Ovary (tissue), 3 donors: Measurements from ENCODE around the gene TAGLN2.

Experiments
- EP300 ChIP-seq: sonication (generic); formaldehyde crosslinking; IDR thresholded peaks from one replicate; pipeline ENCODE4 v1.6.1; 2017; ENCODE audit warnings: antibody characterized with exemption
- TF ChIP-seq, protein P1 (sequence below), 3 donors: fragments of 450-650 bp in 2 of 3; fragments of 200-600 bp in 1 of 3; IDR thresholded peaks; one replicate each; pipeline versions ENCODE4 v1.5.1 to v1.8.0; 2016 to 2022; ENCODE audit warnings: antibody characterized with exemption in 3 of 3, mild to moderate bottlenecking in 1 of 3
- donor health status: DM: no; HTN: no; CAD: no.

DNA sequence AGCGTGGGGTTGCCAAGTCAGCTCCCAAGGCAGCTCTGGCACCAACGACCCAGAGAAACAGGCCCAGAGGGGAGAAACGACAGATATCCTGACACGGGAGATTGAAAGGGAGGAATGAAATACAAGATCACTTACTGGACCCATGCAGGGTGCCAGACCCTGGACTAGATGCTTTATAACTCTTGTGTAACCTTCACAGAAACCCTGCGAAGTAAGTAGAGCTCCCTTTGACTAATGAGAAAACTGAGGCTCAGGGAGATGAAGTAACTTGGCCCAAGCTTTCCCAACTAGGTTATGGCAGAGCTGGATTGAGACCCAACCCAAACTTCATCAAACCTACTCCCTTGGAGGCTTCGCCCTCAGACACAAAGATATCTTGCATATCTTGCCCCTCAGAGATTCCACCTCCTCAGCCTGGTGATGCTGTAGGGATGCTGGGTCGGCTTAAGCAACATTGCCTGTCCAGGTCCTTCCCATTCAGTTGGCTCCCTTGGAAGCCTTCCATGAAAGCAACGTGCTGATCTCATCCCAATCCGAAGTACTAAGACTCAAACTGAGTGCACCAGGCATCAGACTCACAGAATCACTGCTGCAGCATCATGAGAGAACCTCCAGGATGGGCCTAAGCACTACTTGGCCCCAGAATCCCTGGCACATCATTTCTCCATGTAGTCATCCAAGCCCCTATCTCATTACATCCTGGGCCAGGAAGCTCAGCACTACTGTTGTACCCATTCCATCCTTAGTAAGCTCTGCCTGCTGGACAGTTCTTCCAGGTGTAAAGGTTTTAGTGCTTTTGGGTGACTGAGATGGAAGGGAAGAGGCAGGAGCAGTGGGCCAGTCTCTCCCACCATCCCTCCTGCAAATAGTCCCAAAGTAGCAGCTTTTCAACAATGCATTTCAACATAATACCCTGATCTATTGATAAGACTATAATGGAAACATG lies 21.2 kb upstream of the TAGLN2 start:
- TF ChIP-seq, protein P1, sequence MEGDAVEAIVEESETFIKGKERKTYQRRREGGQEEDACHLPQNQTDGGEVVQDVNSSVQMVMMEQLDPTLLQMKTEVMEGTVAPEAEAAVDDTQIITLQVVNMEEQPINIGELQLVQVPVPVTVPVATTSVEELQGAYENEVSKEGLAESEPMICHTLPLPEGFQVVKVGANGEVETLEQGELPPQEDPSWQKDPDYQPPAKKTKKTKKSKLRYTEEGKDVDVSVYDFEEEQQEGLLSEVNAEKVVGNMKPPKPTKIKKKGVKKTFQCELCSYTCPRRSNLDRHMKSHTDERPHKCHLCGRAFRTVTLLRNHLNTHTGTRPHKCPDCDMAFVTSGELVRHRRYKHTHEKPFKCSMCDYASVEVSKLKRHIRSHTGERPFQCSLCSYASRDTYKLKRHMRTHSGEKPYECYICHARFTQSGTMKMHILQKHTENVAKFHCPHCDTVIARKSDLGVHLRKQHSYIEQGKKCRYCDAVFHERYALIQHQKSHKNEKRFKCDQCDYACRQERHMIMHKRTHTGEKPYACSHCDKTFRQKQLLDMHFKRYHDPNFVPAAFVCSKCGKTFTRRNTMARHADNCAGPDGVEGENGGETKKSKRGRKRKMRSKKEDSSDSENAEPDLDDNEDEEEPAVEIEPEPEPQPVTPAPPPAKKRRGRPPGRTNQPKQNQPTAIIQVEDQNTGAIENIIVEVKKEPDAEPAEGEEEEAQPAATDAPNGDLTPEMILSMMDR (IDR thresholded peaks at IDR 0.05) = no peak
- TF ChIP-seq EP300 = no peak
